Caco-2 (cell line): Measurements from ENCODE around the gene RPE65. TPM values are rescaled to one million over a fixed set of nuclear protein-coding genes. Genes with fewer than 3 reads are reported as not detected.
A peak's percentile ranks its signal among the peaks of the same experiment; 100 is the strongest.

Source experiments
- BruUV-seq: library from RNA; stranded (reverse); fragments of 400-500 nt; replicated peaks from 2 replicates; lab custom pipeline; 2021; lab: Mats Ljungman, UMichigan
- CTCF ChIA-PET: fragments of 300-600 bp; sonication (Branson Sonifier 250); formaldehyde crosslinking; loops from one replicate; lab custom pipeline; 2022; ENCODE audit warnings: antibody characterized with exemption; lab: Charles Lee
- POLR2A ChIA-PET: fragments of 300-600 bp; sonication (Branson Sonifier 250); formaldehyde crosslinking; loops from one replicate; lab custom pipeline; 2022; ENCODE audit warnings: antibody characterized with exemption; lab: Charles Lee
- DNase-seq, 2 experiments: peaks; one replicate each; pipeline versions ENCODE4 v3.0.0 to v3.0.0-alpha.2; 2020 to 2022
- H3K27me3 ChIP-seq: replicated peaks from 2 replicates; pipeline ENCODE4 v1.6.0; 2011; ENCODE audit warnings: low read length; ENCODE audit not compliant: control insufficient read depth, insufficient read depth
- H3K36me3 ChIP-seq: 2 replicates; pipeline ENCODE4 v1.5.1; 2011; ENCODE audit warnings: low read length; ENCODE audit not compliant: control insufficient read depth, insufficient read depth
- H3K4me1 ChIP-seq: fragments of 250-450 bp; sonication (Bioruptor Pico); 2 replicates; pipeline ENCODE4 v1.5.1; 2020; ENCODE audit warnings: mild to moderate bottlenecking
- H3K4me3 ChIP-seq: 2 replicates; pipeline ENCODE4 v1.5.1; 2011; ENCODE audit warnings: low read depth, mild to moderate bottlenecking, control low read depth, low read length
- H3K9me3 ChIP-seq: fragments of 250-450 bp; sonication (Bioruptor Pico); 2 replicates; pipeline ENCODE4 v1.5.1; 2020; ENCODE audit warnings: mild to moderate bottlenecking, moderate library complexity
- H3K27ac Mint-ChIP-seq: one replicate; pipeline ENCODE4 v1.8.0; 2022; ENCODE audit warnings: mixed read lengths; ENCODE audit not compliant: unreplicated experiment
- H3K27me3 Mint-ChIP-seq: one replicate; pipeline ENCODE4 v1.8.0; 2022; ENCODE audit warnings: mixed read lengths; ENCODE audit not compliant: insufficient read depth, unreplicated experiment
- H3K36me3 Mint-ChIP-seq: one replicate; pipeline ENCODE4 v1.8.0; 2022; ENCODE audit warnings: mild to moderate bottlenecking, mixed read lengths; ENCODE audit not compliant: insufficient read depth, unreplicated experiment
- H3K4me1 Mint-ChIP-seq: one replicate; pipeline ENCODE4 v1.8.0; 2022; ENCODE audit warnings: low read depth, mixed read lengths; ENCODE audit not compliant: unreplicated experiment
- H3K4me3 Mint-ChIP-seq: one replicate; pipeline ENCODE4 v1.8.0; 2022; ENCODE audit warnings: mild to moderate bottlenecking, moderate library complexity, mixed read lengths; ENCODE audit not compliant: unreplicated experiment
- H3K9me3 Mint-ChIP-seq: one replicate; pipeline ENCODE4 v1.8.0; 2022; ENCODE audit warnings: mixed read lengths; ENCODE audit not compliant: unreplicated experiment
- CTCF ChIP-seq, 2 experiments: fragments of 200-600 bp in 1 of 2; IDR thresholded peaks; 1 replicate in 1 of 2; 2 replicates in 1 of 2; pipeline versions ENCODE4 v1.5.1 to v1.8.0; 2011 to 2022; ENCODE audit warnings: antibody characterized with exemption in 1 of 2, control low read depth in 1 of 2, inconsistent platforms in 1 of 2, low read depth in 1 of 2, low read length in 1 of 2, mild to moderate bottlenecking in 1 of 2, moderate library complexity in 1 of 2; ENCODE audit not compliant: insufficient read depth in 1 of 2, severe bottlenecking in 1 of 2, unreplicated experiment in 1 of 2
- intact Hi-C: fragments of 100-400 bp; cut with micrococcal nuclease; formaldehyde crosslinking; loops from one replicate; pipeline ENCODE4 v1.10.0; 2022; ENCODE audit not compliant: unreplicated experiment
- total RNA-seq: library from RNA; stranded (reverse); gene quantifications from 2 replicates; pipeline ENCODE4 v1.2.3, GENCODE V29; 2022

The RPE65 gene
- total RNA-seq, 1 experiment from 2014 or later = not detected

GRCh38 chr1:68442006-68442405 lies 7.7 kb downstream of the RPE65 start:
- peaks cover 6% of the 10 kb centered on the region for H3K4me1 Mint-ChIP-seq
- POLR2A ChIA-PET = no interaction called here

GRCh38 chr1:68438310-68438709 lies 11.4 kb downstream of the RPE65 start:
- no peak for DNase-seq
- ChIA-PET CTCF (no interaction called here), POLR2A (no interaction called here)
- peaks cover 2% of the 10 kb centered on the region for H3K4me1 Mint-ChIP-seq
- no peak overlapping the region for H3K4me3 ChIP-seq
- no peaks in the 10 kb centered on the region for H3K36me3 ChIP-seq
- intact Hi-C loops = loop anchor here (10.0 kb wide), 1 partner anchor 1946 kb away; no protein-coding TSS in a partner anchor
- no peaks in the 10 kb centered on the region for H3K9me3 Mint-ChIP-seq
- no peak for TF ChIP-seq CTCF (IDR thresholded peaks at IDR 0.05; ENCODE audit: insufficient read depth in 1 of 2, low read depth in 1 of 2, low read length in 1 of 2, severe bottlenecking in 1 of 2, unreplicated experiment in 1 of 2)
- no peaks in the 10 kb centered on the region for H3K9me3 ChIP-seq
- BruUV-seq = no TSS peak
- H3K36me3 Mint-ChIP-seq = no peaks in the 10 kb centered on the region
- H3K27ac Mint-ChIP-seq = no peak overlapping the region
- no peak overlapping the region for H3K4me3 Mint-ChIP-seq
- peaks cover 9% of the 10 kb centered on the region for H3K27me3 Mint-ChIP-seq
- no peaks in the 10 kb centered on the region for H3K27me3 ChIP-seq
- H3K4me1 ChIP-seq = no peaks in the 10 kb centered on the region

More at GRCh38 chr1:68442006-68442405, 7.7 kb downstream of the RPE65 start:
- intact Hi-C loops = loop anchor here (2.0 kb wide), 1 partner anchor 325 kb away; no protein-coding TSS in a partner anchor
- Mint-ChIP-seq H3K4me3 (no peak overlapping the region), H3K9me3 (no peaks in the 10 kb centered on the region), H3K36me3 (no peaks in the 10 kb centered on the region), H3K27me3 (peaks cover 12% of the 10 kb centered on the region), H3K27ac (no peak overlapping the region)
- Histone ChIP-seq H3K4me3 (no peak overlapping the region), H3K9me3 (no peaks in the 10 kb centered on the region), H3K36me3 (no peaks in the 10 kb centered on the region), H3K27me3 (no peaks in the 10 kb centered on the region), H3K4me1 (no peaks in the 10 kb centered on the region)
- no TSS peak for BruUV-seq
- CTCF ChIA-PET = no interaction called here
- TF ChIP-seq CTCF (IDR thresholded peaks at IDR 0.05; ENCODE audit: insufficient read depth in 1 of 2, low read depth in 1 of 2, low read length in 1 of 2, severe bottlenecking in 1 of 2, unreplicated experiment in 1 of 2) = no peak
- DNase-seq = peak in 1 of 2 experiments; percentile 5

DNA sequence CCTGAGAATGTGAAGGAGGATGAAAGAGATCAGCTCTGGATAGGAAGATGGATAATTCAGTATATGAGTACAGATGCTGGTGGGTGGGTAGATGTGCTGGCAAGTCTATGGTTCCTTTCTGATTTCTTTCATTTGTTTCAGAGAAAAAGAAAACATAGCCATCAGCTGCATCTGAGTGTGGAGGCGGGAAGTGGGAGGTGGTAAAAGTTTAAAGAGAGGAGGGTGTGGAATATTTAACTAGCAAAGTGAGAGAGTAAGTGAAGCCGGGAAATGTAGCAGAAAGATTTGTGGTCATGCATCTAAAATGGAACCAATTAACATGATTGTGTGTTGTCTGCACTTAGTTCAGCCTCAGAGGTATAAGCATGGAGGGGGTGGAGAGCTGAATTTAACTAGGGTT lies 16.4 kb downstream of the RPE65 start:
- intact Hi-C loops = loop anchor here (10.0 kb wide), 1 partner anchor 1951 kb away; no protein-coding TSS in a partner anchor
- Mint-ChIP-seq H3K9me3 (no peaks in the 10 kb centered on the region), H3K27ac (no peak overlapping the region), H3K36me3 (no peaks in the 10 kb centered on the region), H3K4me3 (no peak overlapping the region), H3K4me1 (no peaks in the 10 kb centered on the region), H3K27me3 (peaks cover under 1% of the 10 kb centered on the region)
- no peaks in the 10 kb centered on the region for H3K4me1 ChIP-seq
- no peak for DNase-seq
- no peaks in the 10 kb centered on the region for H3K9me3 ChIP-seq
- H3K4me3 ChIP-seq = no peak overlapping the region
- ChIA-PET POLR2A (no interaction called here), CTCF (no interaction called here)
- H3K27me3 ChIP-seq = no peaks in the 10 kb centered on the region
- H3K36me3 ChIP-seq = no peaks in the 10 kb centered on the region
- BruUV-seq = no TSS peak
- TF ChIP-seq CTCF (IDR thresholded peaks at IDR 0.05; ENCODE audit: insufficient read depth in 1 of 2, low read depth in 1 of 2, low read length in 1 of 2, severe bottlenecking in 1 of 2, unreplicated experiment in 1 of 2) = no peak
